K562 (cell line): ENCODE measurements around the gene SF3B1. TPM values are rescaled to one million over a fixed set of nuclear protein-coding genes. Genes with fewer than 3 reads are reported as not detected.

Experiments
- ATF4 ChIP-seq: fragments of 450-650 bp; formaldehyde crosslinking; IDR thresholded peaks from 2 replicates; pipeline ENCODE4 v1.4.0; 2022; ENCODE audit warnings: mild to moderate bottlenecking, moderate library complexity
- DLX4 ChIP-seq: fragments of 250-450 bp; sonication (Bioruptor Pico); IDR thresholded peaks from 2 replicates; pipeline ENCODE4 v1.6.1; 2021; ENCODE audit warnings: mild to moderate bottlenecking
- ESRRA ChIP-seq: fragments of 450-650 bp; IDR thresholded peaks from 2 replicates; pipeline ENCODE4 v1.6.1; 2014; ENCODE audit warnings: low read depth, mild to moderate bottlenecking, moderate library complexity, borderline replicate concordance
- EZH2 ChIP-seq: IDR thresholded peaks from 2 replicates; pipeline ENCODE4 v1.6.1; 2012; ENCODE audit warnings: low read depth, mild to moderate bottlenecking, inconsistent platforms, low read length, borderline replicate concordance
- HDAC3 ChIP-seq: fragments of 450-650 bp; IDR thresholded peaks from 2 replicates; pipeline ENCODE4 v1.6.1; 2018; ENCODE audit warnings: borderline replicate concordance, mild to moderate bottlenecking, moderate library complexity; ENCODE audit not compliant: partially characterized antibody
- HIVEP1 ChIP-seq: fragments of 250-450 bp; sonication (Bioruptor Pico); IDR thresholded peaks from 2 replicates; pipeline ENCODE4 v1.4.0; 2020; ENCODE audit warnings: mild to moderate bottlenecking
- HLTF ChIP-seq: fragments of 450-650 bp; IDR thresholded peaks from 2 replicates; pipeline ENCODE4 v1.6.1; 2016
- HMG20A ChIP-seq: fragments of 450-650 bp; formaldehyde crosslinking; conservative IDR thresholded peaks from 2 replicates; pipeline ENCODE4 v1.4.0; 2020; ENCODE audit warnings: mild to moderate bottlenecking, mixed read lengths
- HMGN3 ChIP-seq: IDR thresholded peaks from 2 replicates; pipeline ENCODE4 v1.6.1; 2011; ENCODE audit warnings: borderline replicate concordance, low read depth, mild to moderate bottlenecking, mixed read lengths, low read length; ENCODE audit not compliant: insufficient read length; ENCODE audit errors: extremely low read depth
- KLF10 ChIP-seq: fragments of 250-450 bp; sonication (Bioruptor Pico); IDR thresholded peaks from 2 replicates; pipeline ENCODE4 v1.6.1; 2021; ENCODE audit warnings: matching md5 sums
- LARP7 ChIP-seq: fragments of 450-650 bp; IDR thresholded peaks from 2 replicates; pipeline ENCODE4 v1.6.1; 2016
- MAX ChIP-seq: sonication (generic); formaldehyde crosslinking; IDR thresholded peaks from 2 replicates; pipeline ENCODE4 v1.9.0; 2022; ENCODE audit warnings: mild to moderate bottlenecking, missing genetic modification reagents
- MBD2 ChIP-seq: sonication (generic); IDR thresholded peaks from 2 replicates; pipeline ENCODE4 v1.6.1; 2016; ENCODE audit warnings: low read depth, borderline replicate concordance
- MEF2D ChIP-seq: conservative IDR thresholded peaks from 2 replicates; pipeline ENCODE4 v1.6.1; 2016; ENCODE audit warnings: low read depth, missing genetic modification characterization, missing compliant biosample characterization
- MEIS2 ChIP-seq: fragments of 450-650 bp; IDR thresholded peaks from 2 replicates; pipeline ENCODE4 v1.6.1; 2014; ENCODE audit warnings: mild to moderate bottlenecking; ENCODE audit not compliant: partially characterized antibody
- NCOA4 ChIP-seq: fragments of 450-650 bp; IDR thresholded peaks from 2 replicates; pipeline ENCODE4 v1.6.1; 2018; ENCODE audit warnings: mild to moderate bottlenecking; ENCODE audit not compliant: partially characterized antibody
- NCOR1 ChIP-seq: fragments of 450-650 bp; IDR thresholded peaks from 2 replicates; pipeline ENCODE4 v1.6.1; 2016; ENCODE audit warnings: mild to moderate bottlenecking, moderate library complexity
- POU5F1 ChIP-seq: fragments of 150-350 bp; IDR thresholded peaks from 2 replicates; pipeline ENCODE4 v1.6.1; 2014; ENCODE audit warnings: borderline replicate concordance, low read length, low read depth, mild to moderate bottlenecking; ENCODE audit not compliant: partially characterized antibody
- PPARD ChIP-seq: fragments of 250-450 bp; sonication (Bioruptor Pico); IDR thresholded peaks from 2 replicates; pipeline ENCODE4 v1.8.0; 2022; ENCODE audit warnings: inconsistent platforms, mild to moderate bottlenecking, moderate library complexity
- RCOR1 ChIP-seq, 2 experiments: IDR thresholded peaks; 2 replicates each; pipeline ENCODE4 v1.6.1; 2012; ENCODE audit warnings: low read depth in 2 of 2, low read length in 2 of 2, borderline replicate concordance in 1 of 2, improper control_type of control experiment in 1 of 2
- SRSF7 ChIP-seq: fragments of 200-400 bp; formaldehyde crosslinking; optimal IDR thresholded peaks from 2 replicates; pipeline ENCODE3; 2017; ENCODE audit warnings: mild to moderate bottlenecking, low read depth, low read length
- THRAP3 ChIP-seq: fragments of 450-650 bp; IDR thresholded peaks from 2 replicates; pipeline ENCODE4 v1.6.1; 2016; ENCODE audit warnings: mild to moderate bottlenecking, inconsistent platforms, borderline replicate concordance
- ZBTB8A ChIP-seq: fragments of 450-650 bp; IDR thresholded peaks from 2 replicates; pipeline ENCODE4 v1.6.1; 2018; ENCODE audit warnings: mild to moderate bottlenecking, moderate library complexity; ENCODE audit not compliant: partially characterized antibody
- ZBTB9 ChIP-seq: fragments of 450-650 bp; formaldehyde crosslinking; IDR thresholded peaks from 2 replicates; pipeline ENCODE4 v1.4.0; 2020; ENCODE audit warnings: mild to moderate bottlenecking, moderate library complexity
- ZNF174 ChIP-seq: fragments of 250-450 bp; sonication (Bioruptor Pico); IDR thresholded peaks from 2 replicates; pipeline ENCODE4 v1.4.0; 2020; ENCODE audit warnings: mild to moderate bottlenecking
- ZNF507 ChIP-seq: conservative IDR thresholded peaks from 2 replicates; pipeline ENCODE4 v1.6.1; 2017; ENCODE audit warnings: missing genetic modification characterization, missing compliant biosample characterization
- ZNF586 ChIP-seq: fragments of 450-650 bp; formaldehyde crosslinking; conservative IDR thresholded peaks from 2 replicates; pipeline ENCODE4 v1.4.0; 2020; ENCODE audit warnings: mild to moderate bottlenecking, moderate library complexity
- polyA plus RNA-seq, 8 experiments: library from polyadenylated mRNA; depleted of rRNA in 4 of 8; stranded (reverse) in 5 of 8; unstranded in 3 of 8; fragments of >200 nt; fragmentation: Nextera tagmentation in 2 of 8; fragmentation: Illumina TruSeq in 1 of 8; extraction: Ambion mirVana in 2 of 8; extraction: Trizol in 1 of 8; gene quantifications; 2 replicates each; pipeline versions ENCODE4 v1.2.1 to v1.2.3, GENCODE V29; 2011 to 2014; ENCODE audit warnings: inconsistent platforms in 1 of 8, missing spikeins in 1 of 8
- total RNA-seq, 7 experiments: library from RNA; depleted of rRNA in 6 of 7; stranded (reverse); fragments of >200 nt in 6 of 7; fragmentation: Illumina TruSeq in 2 of 7; extraction: Trizol in 2 of 7; gene quantifications; 2 replicates each; pipeline versions ENCODE4 v1.2.1 to v1.2.3, GENCODE V29; 2011 to 2021; ENCODE audit warnings: low replicate concordance in 1 of 7

The SF3B1 gene
- total and polyA plus RNA-seq, 9 of the 15 experiments (the other 6 are each of a cell fraction or from before 2014, with no cell fraction given), result 96.2 to 377 (median 177) TPM

- TF ChIP-seq ZNF586 (CRISPR knock-in tag) (no peak), MAX (CRISPR knock-in tag) (peak; percentile 74), SRSF7 (no peak), PPARD (no peak), MEIS2 (peak; percentile 80), MEF2D (tag) (no peak), ESRRA (peak; percentile 20; the same call in 1 of the 2 replicates), ZBTB8A (no peak), HIVEP1 (CRISPR knock-in tag) (no peak), EZH2 (no peak), ZNF174 (no peak), NCOA4 (no peak), KLF10 (CRISPR knock-in tag) (no peak), THRAP3 (no peak), RCOR1 (IDR thresholded peaks at IDR 0.05; ENCODE audit: borderline replicate concordance in 1 of 2, low read depth in 2 of 2, low read length in 2 of 2) (no peak), HLTF (no peak), HMGN3 (peak; percentile 86), POU5F1 (no peak), ATF4 (CRISPR knock-in tag) (no peak), NCOR1 (no peak), HDAC3 (no peak), DLX4 (CRISPR knock-in tag) (no peak), ZNF507 (tag) (no peak), HMG20A (no peak), LARP7 (no peak), MBD2 (peak; percentile 47; the same call in 1 of the 2 replicates), ZBTB9 (CRISPR knock-in tag) (0 out of 2 replicates have a peak, but pooled peaks have one; percentile 18)
These were observed at the start of gene SF3B1 (continued) for GRCh38 chr2:197434541-197435513.
